GM19455 (cell line): ENCODE results near the gene ENOX1.

Source experiments
- ATAC-seq: cut with Tn5 transposase; IDR thresholded peaks from one replicate; pipeline ENCODE4 v1.9.1; 2021; ENCODE audit not compliant: unreplicated experiment

ENOX1 gene

GRCh38 chr13:43328907-43329306 lies 457.9 kb downstream of the ENOX1 start:
- no peak for ATAC-seq

DNA sequence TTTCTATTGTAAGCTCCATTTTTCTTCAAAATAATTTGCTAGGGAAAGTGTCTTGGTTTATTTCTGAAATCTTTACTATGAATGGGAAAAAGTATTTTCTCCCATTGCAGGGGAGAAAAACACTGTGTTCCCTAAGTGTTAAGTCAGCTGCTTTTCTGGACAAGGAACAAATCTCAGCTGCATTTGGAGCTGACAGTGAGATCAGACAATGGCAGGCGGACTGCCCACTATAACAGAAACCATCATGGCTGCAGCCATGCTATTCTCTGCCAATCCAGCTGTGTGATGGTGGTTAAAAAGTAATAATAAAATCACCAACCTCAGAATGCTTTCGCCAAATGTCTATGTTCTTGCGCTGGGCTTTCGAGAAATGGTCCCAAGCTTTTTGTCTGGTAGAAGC lies 460.7 kb downstream of the ENOX1 start:
- no peak for ATAC-seq

DNA sequence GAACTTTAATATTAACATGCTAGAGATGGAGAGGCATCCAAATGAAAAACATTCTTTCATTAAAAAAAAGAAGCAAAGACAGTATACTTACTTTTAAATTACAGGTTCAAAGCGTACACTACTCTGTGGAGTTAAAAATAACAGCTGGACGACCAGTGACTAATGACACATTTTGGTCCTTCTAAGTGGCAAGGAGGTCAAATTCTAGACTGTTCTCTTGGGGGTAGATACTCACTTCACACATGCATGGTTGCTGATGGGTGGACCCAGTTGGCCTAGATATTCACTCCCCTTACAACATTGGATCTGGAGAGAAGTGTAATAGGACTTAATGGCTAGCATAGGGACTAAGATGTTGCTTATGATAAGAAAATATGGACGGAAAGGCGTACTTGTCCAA lies 461.1 kb downstream of the ENOX1 start:
- no peak for ATAC-seq

- no peak for ATAC-seq
Measured at GRCh38 chr13:43324129-43324528, 462.6 kb downstream of the ENOX1 start.

- no peak for ATAC-seq
Measured at GRCh38 chr13:43319617-43320444, 466.9 kb downstream of the ENOX1 start.

GRCh38 chr13:43316946-43317353 lies 469.8 kb downstream of the ENOX1 start:
- ATAC-seq = no peak

DNA sequence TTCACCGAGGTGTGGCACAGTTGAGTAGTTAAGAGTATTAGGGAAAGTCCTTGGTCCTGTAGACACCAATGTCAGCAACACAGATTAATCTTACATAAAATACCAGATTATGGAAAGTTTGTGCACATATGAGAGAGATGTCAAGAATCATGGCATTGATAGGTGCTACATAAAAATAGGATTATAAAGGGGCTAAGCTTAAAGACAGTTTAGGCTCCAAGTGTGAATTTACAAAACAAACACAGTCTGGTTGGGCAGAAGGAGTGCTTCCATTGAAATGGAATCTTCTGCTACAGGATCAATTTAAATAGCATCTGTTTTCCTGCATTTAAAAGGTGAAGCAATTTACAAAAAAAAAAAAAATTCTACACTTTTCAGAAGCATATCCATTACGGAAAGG lies 470.5 kb downstream of the ENOX1 start:
- ATAC-seq = no peak

DNA sequence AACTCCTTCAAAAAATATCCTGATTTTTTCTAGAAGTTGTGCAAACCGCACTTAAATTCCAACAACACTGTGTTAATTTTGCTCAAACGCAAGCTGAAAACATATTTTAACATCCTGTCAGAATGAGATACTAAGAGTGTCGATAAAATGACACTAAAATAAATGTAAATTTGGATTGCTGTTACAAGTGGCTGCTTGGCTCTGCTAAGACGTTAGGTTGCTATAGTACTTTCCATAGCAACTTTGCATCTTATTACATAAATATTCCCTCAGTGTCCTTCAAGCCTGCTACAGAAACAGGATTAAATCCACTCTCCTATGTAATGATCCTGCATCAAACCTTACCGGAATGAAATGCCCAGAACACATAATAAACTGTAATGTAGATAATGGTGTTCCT lies 471.2 kb downstream of the ENOX1 start:
- ATAC-seq = no peak

- no peak for ATAC-seq
Measured at GRCh38 chr13:43309311-43309710, 477.5 kb downstream of the ENOX1 start.

- no peak for ATAC-seq
Measured at GRCh38 chr13:43307921-43308433, 478.8 kb downstream of the ENOX1 start.

GRCh38 chr13:43307221-43307920 lies 479.4 kb downstream of the ENOX1 start:
- no peak for ATAC-seq

GRCh38 chr13:43306372-43306771 lies 480.4 kb downstream of the ENOX1 start:
- no peak for ATAC-seq

DNA sequence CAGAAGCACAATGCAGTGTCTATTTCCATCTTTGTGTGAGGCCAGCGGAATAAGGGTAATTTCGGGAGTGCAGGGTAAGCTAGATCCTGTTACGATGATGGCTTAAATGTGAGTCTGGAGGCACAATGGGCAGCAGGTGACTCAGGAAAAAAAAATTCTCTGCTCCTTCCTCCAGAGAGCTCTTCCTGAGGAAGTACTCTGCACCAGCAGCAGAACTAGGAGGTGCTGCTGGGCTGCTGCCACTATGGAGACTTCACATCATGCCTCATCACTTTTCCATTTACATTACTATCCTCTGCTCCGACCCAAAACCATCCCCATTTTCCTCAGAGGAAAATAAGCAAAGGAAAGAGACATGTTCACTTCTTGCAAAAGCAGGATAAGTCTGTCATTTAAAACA lies 481.4 kb downstream of the ENOX1 start:
- ATAC-seq = no peak

DNA sequence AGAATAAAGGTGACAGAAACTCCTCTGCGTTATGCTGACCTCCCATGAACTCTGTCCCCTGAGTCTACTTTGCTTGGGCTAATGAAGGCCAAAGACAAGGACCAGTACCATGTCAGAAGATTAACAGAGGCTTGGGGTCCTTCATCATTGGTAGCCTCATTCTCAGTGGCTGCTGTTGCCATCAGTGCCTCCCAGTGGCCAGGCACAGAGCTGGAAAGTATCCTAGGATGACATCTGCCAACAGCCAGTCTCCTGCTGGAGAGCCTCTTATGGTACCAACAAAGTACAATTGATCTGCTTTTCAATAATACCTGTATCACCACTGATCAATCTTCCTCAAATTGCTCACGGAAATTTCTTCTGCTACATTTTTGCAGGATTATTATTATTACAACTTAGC lies 481.8 kb downstream of the ENOX1 start:
- no peak for ATAC-seq

DNA sequence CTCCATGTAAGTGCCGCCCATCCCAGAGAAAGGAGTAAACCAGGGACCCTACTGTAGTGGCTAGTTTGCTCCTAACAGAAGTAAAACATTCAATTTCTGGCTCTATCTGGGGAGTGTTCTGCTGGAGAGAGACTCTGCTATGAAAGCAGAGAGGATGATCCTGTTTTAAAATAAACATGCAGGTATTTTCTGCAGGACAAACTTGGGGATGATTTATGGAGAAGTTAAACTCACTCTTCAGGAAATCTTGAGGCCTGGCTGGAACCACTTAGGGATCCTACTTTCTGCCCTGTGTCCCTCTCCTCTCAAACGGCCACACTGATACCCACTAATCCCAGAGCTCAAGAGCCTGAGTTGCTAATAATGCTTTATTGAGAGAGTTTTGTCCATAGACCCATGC lies 482.3 kb downstream of the ENOX1 start:
- no peak for ATAC-seq

GRCh38 chr13:43303033-43303729 lies 483.6 kb downstream of the ENOX1 start:
- ATAC-seq = no peak

DNA sequence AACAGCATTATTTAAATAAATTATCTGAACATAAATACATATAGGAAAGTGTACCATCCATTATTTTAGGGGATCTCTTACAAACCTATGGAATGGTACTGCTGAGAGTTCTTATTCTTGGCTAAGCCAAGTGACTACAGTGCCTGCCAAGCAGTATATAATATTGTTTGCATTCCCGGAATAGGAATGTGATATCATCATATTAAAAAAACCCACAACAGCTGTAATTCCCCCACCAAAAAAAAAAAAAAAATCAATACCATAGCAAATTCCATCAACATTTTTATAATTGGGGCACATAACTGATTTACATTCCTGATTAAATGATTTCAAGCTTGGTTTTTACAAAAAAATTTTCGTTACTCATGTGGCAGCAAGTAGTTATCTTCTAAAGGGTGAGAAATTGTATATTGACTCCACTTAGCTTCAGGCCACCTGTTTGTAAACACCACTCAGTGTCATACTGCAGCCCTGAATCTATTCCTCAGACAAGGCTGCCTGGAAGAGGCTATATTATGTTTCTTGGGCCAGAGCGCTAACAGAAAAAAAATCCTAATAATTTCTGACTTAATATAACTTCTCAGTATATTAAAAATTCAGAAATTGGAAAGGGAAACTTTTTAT lies 485.3 kb downstream of the ENOX1 start:
- no peak for ATAC-seq

GRCh38 chr13:43300865-43301264 lies 485.9 kb downstream of the ENOX1 start:
- no peak for ATAC-seq

DNA sequence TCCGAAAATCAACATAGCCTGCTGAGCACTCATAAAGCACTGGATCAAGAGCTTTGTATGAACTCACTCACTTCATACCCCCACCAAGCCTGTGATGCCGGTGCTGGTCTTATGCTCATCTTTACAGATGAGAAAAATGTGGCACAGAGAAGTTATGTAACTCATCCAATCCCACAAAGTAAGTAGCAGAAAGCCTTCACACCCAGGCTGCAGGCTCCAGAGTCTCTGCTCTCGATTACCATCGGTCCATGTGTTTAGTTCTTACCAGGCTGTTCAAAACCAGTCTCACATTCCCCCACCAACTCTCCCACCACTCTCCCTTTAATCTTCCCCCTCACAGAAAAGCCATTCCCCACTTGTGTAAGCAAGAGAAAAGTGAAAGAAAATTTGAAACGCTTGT lies 487.4 kb downstream of the ENOX1 start:
- no peak for ATAC-seq

- no peak for ATAC-seq
Measured at GRCh38 chr13:43298816-43299215, 488.0 kb downstream of the ENOX1 start.

- ATAC-seq = no peak
Measured at GRCh38 chr13:43297967-43298678, 488.6 kb downstream of the ENOX1 start.
